Measurements from ENCODE around the gene SLC6A17. TPM values are rescaled to one million over a fixed set of nuclear protein-coding genes. Genes with fewer than 3 reads are reported as not detected.

SLC6A17 gene
- total RNA-seq, 1 experiment from 2014 or later = 0.17 TPM

GRCh38 chr1:110135246-110135645, 15.0 kb upstream of the SLC6A17 start:
- no peak for TF ChIP-seq CTCF (conservative IDR thresholded peaks at IDR 0.05)
- H3K14ac ChIP-seq (ENCODE audit: insufficient read depth, low read length) = no peak overlapping the region; the same call in 1 of the 2 replicates
- no peaks in the 10 kb centered on the region for H3K27me3 ChIP-seq (ENCODE audit: insufficient read depth, low read length)
- no peak overlapping the region for H2AK5ac ChIP-seq (ENCODE audit: insufficient read length, low read length)
- DNase-seq = no peak
- H3K79me1 ChIP-seq (ENCODE audit: insufficient read depth, low read depth, low read length, poor library complexity, severe bottlenecking) = no peaks in the 10 kb centered on the region
- H2BK5ac ChIP-seq (ENCODE audit: insufficient read length, low read length) = no peak overlapping the region
- no peaks in the 10 kb centered on the region for H3K9me3 ChIP-seq (ENCODE audit: control insufficient read depth, low read depth, low read length)
- H3K4me3 Mint-ChIP-seq = no peak overlapping the region
- WGBS (ENCODE audit: extremely low coverage, insufficient read length, low lambda C conversion rate) = no CpG with 5 or more reads among the region's 4 CpGs
- H2BK12ac ChIP-seq (ENCODE audit: insufficient read length, low read depth, low read length) = no peak overlapping the region
- H3K4me1 ChIP-seq (ENCODE audit: insufficient read depth, low read length) = peaks cover 8% of the 10 kb centered on the region; the same call in 1 of the 2 replicates
- no peak overlapping the region for H3K27ac Mint-ChIP-seq
- H3K56ac ChIP-seq (ENCODE audit: insufficient read length, low read depth, low read length) = no peak overlapping the region
- no peak overlapping the region for H2BK20ac ChIP-seq (ENCODE audit: low read depth, low read length, poor library complexity, severe bottlenecking)
- H3K9me3 Mint-ChIP-seq = no peaks in the 10 kb centered on the region; a peak in 1 of 5 replicates
- H3K4me2 ChIP-seq (ENCODE audit: insufficient read depth, insufficient read length, low read length) = no peak overlapping the region
- no peak overlapping the region for H4K8ac ChIP-seq (replicated peaks; ENCODE audit: insufficient read length, low read depth, low read length)
- peaks cover 35 to 45% of the 10 kb centered on the region in 2 experiments for H3K4me1 Mint-ChIP-seq
- H4K5ac ChIP-seq (ENCODE audit: insufficient read length, low read depth, low read length) = no peak overlapping the region
- H3K27me3 Mint-ChIP-seq (ENCODE audit: low read depth) = peaks cover 55% of the 10 kb centered on the region
- H3K27ac ChIP-seq (ENCODE audit: insufficient read length, low read depth, low read length) = no peak overlapping the region
- no peak overlapping the region for H3K23ac ChIP-seq (ENCODE audit: insufficient read length, low read depth, low read length)
- no peak overlapping the region for H3K9ac ChIP-seq (ENCODE audit: extremely low read depth, insufficient read length, low read length)
- H4K20me1 ChIP-seq (ENCODE audit: control insufficient read depth, insufficient read depth, insufficient read length) = no peaks in the 10 kb centered on the region
- H3K23me2 ChIP-seq (ENCODE audit: insufficient read length, low read depth, low read length, poor library complexity, severe bottlenecking) = no peaks in the 10 kb centered on the region
- no peak overlapping the region for H3K18ac ChIP-seq (ENCODE audit: insufficient read length, low read depth, low read length)
- no peak overlapping the region for H2AFZ ChIP-seq (ENCODE audit: low read length)
- H3K4ac ChIP-seq (ENCODE audit: low read depth, low read length) = no peak overlapping the region
- no peak overlapping the region for H4K91ac ChIP-seq (ENCODE audit: insufficient read length, low read depth, low read length)
- no peaks in the 10 kb centered on the region for H3K36me3 Mint-ChIP-seq (ENCODE audit: insufficient read depth in 1 of 3, low read depth in 3 of 3)
- H3K79me2 ChIP-seq (ENCODE audit: insufficient read depth, low read length) = no peaks in the 10 kb centered on the region
- no peak overlapping the region for H2BK120ac ChIP-seq (ENCODE audit: low read depth, low read length, poor library complexity, severe bottlenecking)
- no peak overlapping the region for H2BK15ac ChIP-seq (ENCODE audit: low read depth, low read length)
- H3T11ph ChIP-seq (ENCODE audit: low read length) = no peak overlapping the region

Data from H9 (cell line).